SK-N-SH (cell line): ENCODE results near the gene APBB1IP. TPM values are rescaled to one million over a fixed set of nuclear protein-coding genes. Genes with fewer than 3 reads are reported as not detected.

Experiments
- CTCF ChIA-PET: fragments of 300-600, 350-600 bp; formaldehyde crosslinking; extraction: SDS; loops from one replicate; lab custom pipeline; 2021; lab: Yijun Ruan, JAX
- POLR2A ChIA-PET: fragments of 350-600 bp; sonication (Branson Sonifier 250); formaldehyde crosslinking; extraction: SDS; loops from one replicate; lab custom pipeline; 2020; ENCODE audit warnings: antibody characterized with exemption, inconsistent platforms; lab: Yijun Ruan, JAX
- DNase-seq: peaks from one replicate; pipeline ENCODE4 v3.0.0; 2012
- H2AFZ ChIP-seq: fragments of 200-600 bp; sonication (generic); 2 replicates; pipeline ENCODE4 v1.8.1; 2016; ENCODE audit warnings: antibody characterized with exemption, mild to moderate bottlenecking, low read depth
- H3F3A ChIP-seq: fragments of 200-600 bp; sonication (generic); replicated peaks from 2 replicates; pipeline ENCODE3; 2016; ENCODE audit warnings: antibody characterized with exemption, mild to moderate bottlenecking; ENCODE audit not compliant: insufficient read depth
- H3K27ac ChIP-seq, 2 experiments: fragments of 200-500 bp in 1 of 2; fragments of 200-600 bp in 1 of 2; sonication (Bioruptor generic) in 1 of 2; sonication (generic), shearing (Covaris generic) in 1 of 2; 2 replicates each; pipeline versions ENCODE4 v1.5.1 to v1.6.1; 2014 to 2016; ENCODE audit warnings: low read depth in 2 of 2, inconsistent platforms in 1 of 2, low read length in 1 of 2, mild to moderate bottlenecking in 1 of 2, mixed read lengths in 1 of 2
- H3K27me3 ChIP-seq: fragments of 200-600 bp; sonication (generic), shearing (Covaris generic); 2 replicates; pipeline ENCODE4 v1.6.1; 2016; ENCODE audit warnings: mixed run types; ENCODE audit not compliant: insufficient read depth
- H3K36me3 ChIP-seq, 2 experiments: fragments of 200-500 bp in 1 of 2; fragments of 200-600 bp in 1 of 2; sonication (Bioruptor generic) in 1 of 2; sonication (generic) in 1 of 2; replicated peaks in 1 of 2; 2 replicates each; pipeline versions ENCODE3 to v1.5.1; 2014 to 2016; ENCODE audit warnings: low read length in 1 of 2, mild to moderate bottlenecking in 1 of 2; ENCODE audit not compliant: insufficient read depth in 2 of 2, control insufficient read depth in 1 of 2
- H3K4me1 ChIP-seq, 2 experiments: fragments of 200-500 bp in 1 of 2; fragments of 200-600 bp in 1 of 2; sonication (Bioruptor generic) in 1 of 2; sonication (generic), shearing (Covaris generic) in 1 of 2; 2 replicates each; pipeline versions ENCODE4 v1.5.1 to v1.6.1; 2014 to 2016; ENCODE audit warnings: low read depth in 1 of 2, low read length in 1 of 2, mixed run types in 1 of 2; ENCODE audit not compliant: insufficient read depth in 2 of 2, control insufficient read depth in 1 of 2
- H3K4me2 ChIP-seq: fragments of 200-600 bp; sonication (generic), shearing (Covaris generic); 2 replicates; pipeline ENCODE4 v1.6.1; 2017; ENCODE audit warnings: mixed run types
- H3K4me3 ChIP-seq, 2 experiments: fragments of 200-500 bp in 1 of 2; fragments of 200-600 bp in 1 of 2; sonication (Bioruptor generic) in 1 of 2; sonication (generic), shearing (Covaris generic) in 1 of 2; 2 replicates each; pipeline versions ENCODE4 v1.5.1 to v1.8.1; 2014 to 2016; ENCODE audit warnings: low read depth in 2 of 2, inconsistent platforms in 1 of 2, low read length in 1 of 2, mild to moderate bottlenecking in 1 of 2, mixed read lengths in 1 of 2, moderate library complexity in 1 of 2
- H3K79me2 ChIP-seq: fragments of 200-600 bp; sonication (generic); 2 replicates; pipeline ENCODE4 v1.8.1; 2017; ENCODE audit warnings: mild to moderate bottlenecking; ENCODE audit not compliant: insufficient read depth
- H3K9ac ChIP-seq: fragments of 200-600 bp; sonication (generic); 2 replicates; pipeline ENCODE4 v1.6.1; 2017; ENCODE audit warnings: mixed run types
- H3K9me2 ChIP-seq: fragments of 200-600 bp; sonication (generic); 2 replicates; pipeline ENCODE4 v1.6.1; 2017; ENCODE audit warnings: mixed run types
- H3K9me3 ChIP-seq: fragments of 200-600 bp; sonication (generic); 2 replicates; pipeline ENCODE4 v1.6.1; 2017; ENCODE audit warnings: mixed run types, mild to moderate bottlenecking, moderate library complexity
- H4K20me1 ChIP-seq: fragments of 200-600 bp; sonication (generic); 2 replicates; pipeline ENCODE4 v1.6.1; 2017; ENCODE audit warnings: mild to moderate bottlenecking, mixed run types; ENCODE audit not compliant: insufficient read depth
- CTCF ChIP-seq: fragments of 200-600 bp; sonication (generic); IDR thresholded peaks from 2 replicates; pipeline ENCODE4 v1.6.1; 2017; ENCODE audit warnings: antibody characterized with exemption, mild to moderate bottlenecking, moderate library complexity
- EP300 ChIP-seq, 2 experiments: IDR thresholded peaks; 2 replicates each; pipeline versions ENCODE4 v1.4.0 to v1.6.1; 2012; ENCODE audit warnings: borderline replicate concordance in 1 of 2, low read depth in 1 of 2, low read length in 1 of 2
- FOXM1 ChIP-seq: IDR thresholded peaks from 2 replicates; pipeline ENCODE4 v1.4.0; 2012; ENCODE audit warnings: low read depth, mild to moderate bottlenecking
- MXI1 ChIP-seq: IDR thresholded peaks from 2 replicates; pipeline ENCODE4 v1.6.1; 2012; ENCODE audit warnings: mild to moderate bottlenecking, low read depth, low read length, improper control_type of control experiment
- RAD21 ChIP-seq: IDR thresholded peaks from 2 replicates; pipeline ENCODE4 v1.6.1; 2012; ENCODE audit warnings: mild to moderate bottlenecking, low read length
- RXRA ChIP-seq: IDR thresholded peaks from 2 replicates; pipeline ENCODE4 v1.4.0; 2012; ENCODE audit warnings: low read depth, mild to moderate bottlenecking, borderline replicate concordance
- SIN3A ChIP-seq: IDR thresholded peaks from 2 replicates; pipeline ENCODE4 v1.6.1; 2012; ENCODE audit warnings: low read depth, mild to moderate bottlenecking, low read length, moderate library complexity, borderline replicate concordance
- TAF1 ChIP-seq: IDR thresholded peaks from 2 replicates; pipeline ENCODE4 v1.6.1; 2012; ENCODE audit warnings: low read depth, mild to moderate bottlenecking, low read length, moderate library complexity, borderline replicate concordance
- TCF12 ChIP-seq: IDR thresholded peaks from 2 replicates; pipeline ENCODE4 v1.4.0; 2012
- USF2 ChIP-seq: fragments of 150-350 bp; IDR thresholded peaks from 2 replicates; pipeline ENCODE4 v1.6.1; 2017; ENCODE audit warnings: antibody characterized with exemption, low read length, low read depth, borderline replicate concordance
- ZBTB33 ChIP-seq: IDR thresholded peaks from 2 replicates; pipeline ENCODE4 v1.4.0; 2012; ENCODE audit warnings: low read depth, borderline replicate concordance
- WGBS: methylation state at CpG from one replicate; pipeline ENCODE4 v1.1.6; 2017; ENCODE audit warnings: low lambda C conversion rate; 5-methylcytosine and 5-hydroxymethylcytosine counted together
- polyA plus RNA-seq, 3 experiments: library from polyadenylated mRNA; depleted of rRNA; stranded (reverse); fragments of >200 nt; gene quantifications; 2 replicates each; pipeline ENCODE4 v1.2.3, GENCODE V29; 2012

Gene APBB1IP
- polyA plus RNA-seq, 1 of the 3 experiments (the other 2 are of a cell fraction) = not detected

- DNase-seq = no peak
- peak overlapping the region in 1 of 2 experiments; percentile 87; a peak in 2 of 4 replicates for H3K27ac ChIP-seq
- CTCF ChIA-PET = no interaction called here
These were observed 48.2 kb downstream of the APBB1IP start for GRCh38 chr10:26486304-26486703.

GRCh38 chr10:26486990-26487850 lies 49.1 kb downstream of the APBB1IP start:
- DNase-seq = no peak
- no peaks in the 10 kb centered on the region for H3K36me3 ChIP-seq
- H3K4me3 ChIP-seq = no peak overlapping the region
- no peaks in the 10 kb centered on the region for H3K4me1 ChIP-seq
- CTCF ChIA-PET = interaction anchor here (1.0 kb wide), 1 partner anchor 9 kb away, joined by 3 read pairs; no protein-coding TSS in a partner anchor
- H3F3A ChIP-seq = peaks cover 17% of the 10 kb centered on the region
- H3K27me3 ChIP-seq = no peaks in the 10 kb centered on the region
- WGBS = 12% methylated on average over 11 of the region's 11 CpGs
- no peaks in the 10 kb centered on the region for H3K79me2 ChIP-seq
- no peaks in the 10 kb centered on the region for H3K9me3 ChIP-seq
- no peaks in the 10 kb centered on the region for H3K9me2 ChIP-seq
- peak overlapping the region in 1 of 2 experiments; percentile 87; a peak in 2 of 4 replicates for H3K27ac ChIP-seq
- H4K20me1 ChIP-seq = no peaks in the 10 kb centered on the region
- H3K9ac ChIP-seq = peak overlapping the region; percentile 60; the same call in 1 of the 2 replicates
- peak overlapping the region; percentile 81 for H2AFZ ChIP-seq
- POLR2A ChIA-PET = no interaction called here
- H3K4me2 ChIP-seq = peak overlapping the region; percentile 59; the same call in 1 of the 2 replicates
- no peak for TF ChIP-seq CTCF
- TF ChIP-seq TAF1 = no peak
- no peak for TF ChIP-seq SIN3A
- no peak for TF ChIP-seq RAD21
- TF ChIP-seq ZBTB33 = no peak
- TF ChIP-seq USF2 = no peak
- no peak for TF ChIP-seq FOXM1
- TF ChIP-seq EP300 (IDR thresholded peaks at IDR 0.05; ENCODE audit: borderline replicate concordance in 1 of 2, low read depth in 1 of 2, low read length in 1 of 2) = no peak

More at GRCh38 chr10:26486304-26486703, 48.2 kb downstream of the APBB1IP start:
- POLR2A ChIA-PET = no interaction called here
- Histone ChIP-seq H3K79me2 (no peaks in the 10 kb centered on the region), H3K4me1 (no peaks in the 10 kb centered on the region), H3K9me2 (no peaks in the 10 kb centered on the region), H4K20me1 (no peaks in the 10 kb centered on the region), H3K9me3 (no peaks in the 10 kb centered on the region), H3F3A (peaks cover 17% of the 10 kb centered on the region), H3K9ac (peak overlapping the region; percentile 60; the same call in 1 of the 2 replicates), H3K4me3 (no peak overlapping the region), H3K27me3 (no peaks in the 10 kb centered on the region), H3K4me2 (peak overlapping the region; percentile 59; the same call in 1 of the 2 replicates), H2AFZ (peak overlapping the region; percentile 81; the same call in 1 of the 2 replicates), H3K36me3 (no peaks in the 10 kb centered on the region)
- WGBS = 8% methylated on average over 7 of the region's 7 CpGs
- TF ChIP-seq ZBTB33 (no peak), TCF12 (no peak), RAD21 (no peak), RXRA (no peak), MXI1 (no peak), TAF1 (no peak), USF2 (no peak)
